Heart right ventricle (tissue), 16 donors: ENCODE results near the gene LRRC26. TPM values are rescaled to one million over a fixed set of nuclear protein-coding genes. Genes with fewer than 3 reads are reported as not detected.
A peak's percentile ranks its signal among the peaks of the same experiment; 100 is the strongest.

Source experiments
- ATAC-seq, 8 donors: fragments of 200-7000 bp; cut with Tn5 transposase; one replicate each; pipeline ENCODE4 v1.9.1; 2020; ENCODE audit warnings: mild to moderate bottlenecking in 8 of 8, moderate library complexity in 8 of 8, moderate number of reproducible peaks in 1 of 8
- DNase-seq, 2 donors: peaks; one replicate each; pipeline ENCODE4 v3.0.0-alpha.2; 2020
- H3K27ac ChIP-seq, 10 donors: fragments of 200-600 bp; sonication (generic) in 2 of 10; one replicate each; pipeline versions ENCODE4 v1.5.0 to v1.8.0; 2020 to 2022; ENCODE audit warnings: mild to moderate bottlenecking in 3 of 10
- H3K27me3 ChIP-seq, 7 donors: fragments of 200-600 bp; one replicate each; pipeline ENCODE4 v1.8.0; 2021 to 2022; ENCODE audit warnings: mild to moderate bottlenecking in 2 of 7
- H3K36me3 ChIP-seq, 9 donors: fragments of 200-600 bp; sonication (generic) in 1 of 9; one replicate each; pipeline versions ENCODE4 v1.5.0 to v1.8.0; 2020 to 2022; ENCODE audit warnings: mild to moderate bottlenecking in 2 of 9
- H3K4me1 ChIP-seq, 9 donors: fragments of 200-600 bp; sonication (generic) in 1 of 9; one replicate each; pipeline versions ENCODE4 v1.5.0 to v1.8.0; 2020 to 2022; ENCODE audit warnings: mild to moderate bottlenecking in 4 of 9
- H3K4me3 ChIP-seq, 10 donors: fragments of 200-600 bp; sonication (generic) in 2 of 10; one replicate each; pipeline versions ENCODE4 v1.5.0 to v1.8.0; 2020 to 2022; ENCODE audit warnings: mild to moderate bottlenecking in 7 of 10, moderate library complexity in 2 of 10
- H3K9me3 ChIP-seq, 11 donors: fragments of 200-600 bp in 10 of 11; sonication (generic) in 2 of 11; one replicate each; pipeline versions ENCODE4 v1.5.0 to v1.8.0; 2013 to 2022; ENCODE audit warnings: mild to moderate bottlenecking in 2 of 11, control low read depth in 1 of 11, moderate library complexity in 1 of 11
- CTCF ChIP-seq, 9 donors: fragments of 200-600 bp; sonication (generic) in 2 of 9; IDR thresholded peaks; one replicate each; pipeline versions ENCODE4 v1.5.0 to v1.8.0; 2021 to 2022; ENCODE audit warnings: antibody characterized with exemption in 9 of 9, mild to moderate bottlenecking in 5 of 9, moderate library complexity in 1 of 9
- WGBS, 2 donors: extraction: QIAGEN DNeasy Blood & Tissue Kit; methylation state at CpG; one replicate each; pipeline ENCODE4 v1.1.7; 2013; ENCODE audit warnings: inconsistent platforms in 1 of 2; 5-methylcytosine and 5-hydroxymethylcytosine counted together
- intact Hi-C, 10 donors: fragments of 100-400 bp; cut with DNase I; formaldehyde crosslinking; loops; one replicate each; pipeline versions ENCODE4 v1.11.1 to v1.14.2; 2022
- polyA plus RNA-seq, 2 donors: library from polyadenylated mRNA; stranded (reverse); fragments of 200-250 nt; gene quantifications; one replicate each; pipeline ENCODE4 v1.2.3, GENCODE V29; 2013
- total RNA-seq, 10 donors: library from RNA; stranded (reverse); fragmentation: NEBNext Ultra II Directional in 3 of 10; extraction: Animal tissue kit (Norgen Biotek cat#: 25700) in 3 of 10; gene quantifications; one replicate each; pipeline versions ENCODE4 v1.2.1 to v1.2.4, GENCODE V29; 2021 to 2023
- donor health status: Arrhythmogenic right ventricular cardiomyopathy.
- donor health status: ischemic (EF 13 %, LVEDD 7.1; RV severe dilation, severe dysfunction).
- donor health status: healthy with polysubstance abuse.
- donor health status: DM: no; HTN: yes; CAD: no.
- donor health status: DM: no; HTN: no; CAD: no.
- donor health status: ischemic (EF 25% LVEDD 6.9; RV normal size, moderate dysfunction).
- donor health status: ischemic (EF 25% LVEDD 5.7; RV mildly dilated, moderate dysfunction).
- donor health status: healthy.
- donor health status: DM: yes; HTN: yes; CAD: no.
- donor health status: Ischemic cardiomyopathy.
- donor health status: ischemic (EF 35%, LVEDD 5.7; RV mildly dilated, moderate dysfunction).
- donor health status: nonischemic (EF 11% LVEDD 7.7; RV severe dilation, severe dysfunction).
- donor health status: DM: yes; HTN: yes; CAD: no.
- donor health status: PGD.
- donor health status: ischemic (EF 29% LVEDD 5.4; RV normal size, mild dysfunction).
- donor health status: nonischemic (EF 23%, LVEDD 6.1; RV moderate dilation, normal function).

The LRRC26 gene
- total and polyA plus RNA-seq, 12 donors, result not detected

- intact Hi-C loops, result no loop called here
- Histone ChIP-seq H3K27ac (no peak overlapping the region), H3K36me3 (peaks cover 0 to 41% (median 0%) of the 10 kb centered on the region in 9 donors), H3K27me3 (no peaks in the 10 kb centered on the region), H3K4me1 (peaks cover 10 to 28% (median 19%) of the 10 kb centered on the region in 9 donors), H3K9me3 (no peaks in the 10 kb centered on the region), H3K4me3 (no peak overlapping the region)
- ATAC-seq, result no peak
- no peak for DNase-seq
- WGBS, 2 donors, result 94% methylated on average over 18 to 19 of the region's 19 CpGs
- no peak for TF ChIP-seq CTCF (IDR thresholded peaks at IDR 0.05)
These were observed 44.8 kb upstream of the LRRC26 start for GRCh38 chr9:137214620-137215019.

GRCh38 chr9:137213160-137214060 lies 43.6 kb upstream of the LRRC26 start:
- Histone ChIP-seq H3K4me3 (no peak overlapping the region), H3K4me1 (peaks cover 4 to 17% (median 12%) of the 10 kb centered on the region in 9 donors), H3K9me3 (no peaks in the 10 kb centered on the region), H3K36me3 (peaks cover 0 to 52% (median 0%) of the 10 kb centered on the region in 9 donors), H3K27ac (no peak overlapping the region), H3K27me3 (no peaks in the 10 kb centered on the region)
- intact Hi-C loops, result no loop called here
- TF ChIP-seq CTCF (IDR thresholded peaks at IDR 0.05), result peak in 1 of 9 donors; percentile 5
- 91% methylated on average over 49 of the region's 49 CpGs for whole genome bisulfite sequencing, 2 donors
- ATAC-seq, result no peak
- no peak for DNase-seq

GRCh38 chr9:137212520-137212919 lies 42.7 kb upstream of the LRRC26 start:
- Histone ChIP-seq H3K9me3 (no peaks in the 10 kb centered on the region), H3K27ac (no peak overlapping the region), H3K4me1 (peaks cover 0 to 9% (median 5%) of the 10 kb centered on the region in 9 donors), H3K4me3 (no peak overlapping the region), H3K36me3 (peaks cover 0 to 52% (median 0%) of the 10 kb centered on the region in 9 donors), H3K27me3 (no peaks in the 10 kb centered on the region)
- ATAC-seq (no peak), DNase-seq (no peak)
- intact Hi-C loops, result no loop called here
- no peak for TF ChIP-seq CTCF (IDR thresholded peaks at IDR 0.05)
- WGBS, 2 donors, result 83 to 84% methylated on average over 21 of the region's 21 CpGs

GRCh38 chr9:137211532-137211931 lies 41.7 kb upstream of the LRRC26 start:
- intact Hi-C loops, result no loop called here
- Histone ChIP-seq H3K4me3 (no peak overlapping the region), H3K27me3 (no peaks in the 10 kb centered on the region), H3K27ac (no peak overlapping the region), H3K4me1 (peaks cover 0 to 10% (median 6%) of the 10 kb centered on the region in 9 donors), H3K9me3 (no peaks in the 10 kb centered on the region), H3K36me3 (peaks cover 0 to 50% (median 0%) of the 10 kb centered on the region in 9 donors)
- ATAC-seq (no peak), DNase-seq (no peak)
- TF ChIP-seq CTCF (IDR thresholded peaks at IDR 0.05), result no peak
- 78 to 85% methylated on average over 13 of the region's 13 CpGs for whole genome bisulfite sequencing, 2 donors
